Measurements from ENCODE around the gene FSD1.

The FSD1 gene

DNA sequence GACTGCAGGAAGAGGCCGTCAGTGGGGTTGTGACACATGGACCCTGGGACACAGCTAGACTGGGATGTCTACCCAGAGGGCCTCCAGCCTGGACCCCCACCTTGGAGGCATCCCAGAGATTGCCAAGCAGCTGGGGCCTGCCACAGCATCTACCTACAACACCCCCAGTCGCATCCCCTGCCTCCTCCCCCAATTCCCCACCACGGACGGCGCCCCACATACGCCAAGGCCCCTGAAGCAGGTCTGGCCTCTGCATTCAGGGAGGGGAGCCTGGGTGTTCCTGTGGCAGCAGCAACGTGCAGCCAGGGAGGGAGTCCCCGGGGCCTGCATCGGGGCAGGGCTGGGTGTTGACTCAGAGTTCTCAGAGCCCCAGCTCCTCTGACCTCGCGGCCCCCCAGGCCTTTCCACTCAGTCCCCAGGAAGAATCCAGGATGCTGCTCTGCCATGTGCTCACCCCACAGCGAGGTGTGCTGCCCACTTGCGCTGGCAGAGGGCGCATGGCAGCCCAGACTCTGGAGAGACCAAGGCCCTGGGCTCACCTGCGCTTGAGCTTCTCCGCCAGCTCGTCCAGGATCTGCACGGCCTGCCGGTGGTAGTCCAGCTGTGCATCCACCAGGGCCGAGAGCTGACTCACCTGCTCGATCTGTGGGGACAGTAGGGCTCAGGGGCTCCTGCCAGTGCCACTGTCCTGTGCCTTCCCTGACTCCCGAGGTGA, 58.6 kb downstream of the FSD1 start:
- DNase-seq (ENCODE audit: low read depth, low spot score), result no peak

DNA sequence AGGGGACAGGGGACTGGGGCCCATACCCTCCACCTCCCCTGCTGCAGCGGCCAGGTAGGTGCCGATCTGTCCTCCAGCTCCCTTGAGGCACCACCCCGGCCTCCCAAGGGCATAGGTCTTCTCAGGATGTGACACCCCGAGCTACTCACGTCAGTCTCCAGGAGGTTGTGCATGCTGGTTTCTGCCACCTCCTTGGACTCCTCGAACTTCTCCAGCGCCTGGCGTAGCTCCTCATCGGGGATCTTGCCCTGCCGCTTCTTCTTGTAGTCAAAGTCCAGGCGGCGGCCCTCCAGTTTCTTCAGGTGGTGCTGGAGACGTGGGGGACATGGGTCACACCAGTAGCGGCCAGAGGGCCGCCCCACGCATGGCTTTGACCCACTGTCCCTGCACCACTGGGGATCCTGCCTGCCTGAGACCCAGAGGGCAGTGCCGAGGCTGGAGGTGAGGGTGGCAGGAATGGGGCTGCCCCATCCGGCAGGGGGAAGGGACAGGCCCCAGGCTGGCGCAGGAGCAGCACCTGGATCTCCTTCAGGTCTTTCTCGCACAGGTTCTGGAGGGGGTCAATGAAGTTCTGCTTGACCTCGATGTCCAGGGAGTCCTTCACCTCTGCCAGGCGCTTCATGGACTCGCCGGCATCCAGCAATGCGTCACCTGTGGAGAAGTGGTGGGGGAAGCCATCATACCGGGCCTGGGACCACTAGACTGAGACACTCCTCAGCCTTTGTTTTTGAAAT, 59.3 kb downstream of the FSD1 start:
- no peak for DNase-seq (ENCODE audit: low read depth, low spot score)

DNA sequence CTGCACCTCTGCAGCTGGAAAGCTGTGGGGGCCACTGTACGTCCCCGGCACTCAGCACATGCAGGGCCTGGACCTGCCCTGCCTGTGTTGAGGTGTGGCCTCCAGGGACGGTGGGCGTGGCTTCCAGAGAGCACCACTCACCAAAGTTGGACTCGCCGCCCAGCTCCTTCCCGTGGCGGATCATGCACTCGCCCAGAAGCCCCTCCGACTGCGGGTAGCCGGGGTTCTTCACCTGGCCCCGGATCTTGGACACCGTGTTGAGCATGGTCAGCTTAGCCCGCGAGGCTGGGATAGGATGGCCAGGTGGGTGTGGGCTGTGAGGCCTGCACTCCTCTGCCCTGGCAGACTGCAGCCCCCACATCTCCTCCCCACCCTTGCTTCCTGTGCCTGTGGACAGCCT, 60.9 kb downstream of the FSD1 start:
- no peak for DNase-seq (ENCODE audit: low read depth, low spot score)

DNA sequence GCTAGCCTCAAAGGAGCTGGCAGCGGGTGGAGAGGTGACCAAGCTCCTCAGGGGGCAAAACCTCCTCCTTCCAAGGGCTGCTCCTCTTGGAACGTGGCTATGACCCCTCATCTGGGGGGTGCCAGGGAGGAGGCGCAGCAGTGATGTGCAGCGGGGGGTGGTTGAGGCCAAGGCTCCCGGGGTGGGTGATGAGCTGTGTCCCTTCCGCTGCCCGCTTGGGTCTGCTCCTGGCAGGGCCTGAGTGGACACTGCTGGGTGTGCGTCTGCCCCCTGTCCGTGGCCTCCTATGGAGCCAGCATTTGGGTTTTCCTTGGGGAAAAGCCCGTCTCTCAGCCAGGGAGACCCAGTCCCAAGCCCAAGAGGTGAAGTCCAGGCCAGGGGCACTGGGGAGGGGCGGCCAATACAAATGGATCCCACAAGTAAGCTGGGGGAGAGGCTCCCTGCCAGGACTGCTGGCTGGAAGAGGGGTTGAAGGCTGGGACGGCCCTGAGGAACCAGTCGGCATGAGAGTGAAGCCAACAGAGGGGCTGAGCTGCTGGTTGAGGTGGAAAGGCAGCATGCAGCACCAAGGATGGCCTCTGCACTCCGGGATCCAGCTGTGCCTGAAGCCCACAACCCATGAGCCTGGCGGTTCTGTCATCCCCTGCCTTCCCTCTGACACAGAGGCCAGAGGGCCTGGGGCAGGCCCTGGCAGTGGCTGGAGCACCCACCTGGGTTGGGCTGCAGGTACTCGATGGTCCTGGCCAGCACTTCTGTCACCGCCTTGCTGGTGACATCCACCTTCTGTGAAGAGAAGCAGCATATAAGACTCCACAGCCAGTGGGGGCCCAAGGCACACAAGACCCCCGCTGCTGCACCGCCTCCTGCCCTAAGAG, 61.6 kb downstream of the FSD1 start:
- DNase-seq (ENCODE audit: low read depth, low spot score), result no peak

DNA sequence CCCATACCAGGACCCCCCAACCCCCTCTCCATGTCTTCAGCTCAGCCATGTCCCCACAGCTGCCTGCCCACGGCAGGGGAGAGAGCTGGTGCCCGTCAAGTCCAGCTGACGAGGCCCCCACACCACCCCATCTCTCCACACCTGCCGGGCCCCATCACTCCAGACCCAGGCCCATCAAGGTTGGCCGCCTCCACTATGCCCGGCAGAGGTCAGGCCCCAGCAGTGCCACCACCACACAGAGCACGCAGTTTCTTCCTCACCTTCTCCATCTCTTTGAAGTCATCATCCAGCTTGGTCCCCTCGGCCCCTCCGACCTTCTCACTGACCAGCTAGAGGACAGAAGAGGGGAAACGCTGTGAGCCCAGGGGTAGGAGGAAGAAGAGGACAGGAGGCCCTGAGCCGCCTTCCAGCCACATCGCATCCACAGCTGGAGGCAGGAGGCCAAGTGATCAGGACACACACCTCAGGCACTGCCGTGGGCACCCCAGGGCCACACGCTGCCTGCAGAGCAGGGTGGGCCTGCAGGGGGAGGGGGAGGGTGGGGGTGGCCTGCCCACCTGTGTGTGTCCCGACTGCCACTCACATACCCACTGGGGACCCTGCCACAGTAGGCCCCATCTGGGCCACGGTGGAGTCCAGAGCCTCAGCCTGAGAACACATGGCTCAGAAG, 62.4 kb downstream of the FSD1 start:
- no peak for DNase-seq (ENCODE audit: low read depth, low spot score)

DNA sequence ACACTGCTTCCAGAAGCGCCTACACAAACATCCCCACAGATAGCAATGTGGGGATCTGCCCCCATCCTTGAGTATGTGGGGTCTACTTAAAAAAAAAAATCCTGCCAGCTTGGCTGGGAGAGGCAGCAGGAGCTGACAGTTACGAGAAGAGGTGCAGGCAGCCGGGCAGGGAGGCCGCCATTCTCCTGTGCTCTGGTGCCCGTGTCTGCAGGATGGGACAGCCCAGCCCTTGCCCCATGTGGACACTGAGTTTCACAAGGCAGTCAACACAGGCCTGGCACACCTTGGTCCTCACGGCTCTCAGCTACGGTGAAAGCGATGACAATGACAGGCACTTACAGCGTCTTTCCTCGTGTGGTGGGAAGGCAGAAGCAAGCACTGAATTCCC, 62.9 kb downstream of the FSD1 start:
- no peak for DNase-seq (ENCODE audit: low read depth, low spot score)

DNA sequence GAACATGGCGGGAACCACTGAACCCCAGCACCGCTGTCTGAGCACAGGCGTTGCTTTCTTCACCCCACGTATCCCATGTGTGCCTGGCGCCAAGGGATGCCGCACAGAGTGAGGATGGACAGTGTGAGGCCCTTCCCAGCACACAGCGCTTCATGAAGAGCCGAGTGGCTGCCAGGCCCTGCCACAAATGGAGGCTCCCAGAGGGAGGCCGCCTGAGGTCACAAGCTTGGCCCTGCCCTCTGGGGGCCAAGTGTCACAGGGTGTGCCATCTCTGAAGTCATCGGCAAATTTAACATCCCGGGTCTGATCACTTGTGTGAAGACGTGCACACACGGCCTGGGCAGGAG, 63.4 kb downstream of the FSD1 start:
- DNase-seq (ENCODE audit: low read depth, low spot score), result no peak

DNA sequence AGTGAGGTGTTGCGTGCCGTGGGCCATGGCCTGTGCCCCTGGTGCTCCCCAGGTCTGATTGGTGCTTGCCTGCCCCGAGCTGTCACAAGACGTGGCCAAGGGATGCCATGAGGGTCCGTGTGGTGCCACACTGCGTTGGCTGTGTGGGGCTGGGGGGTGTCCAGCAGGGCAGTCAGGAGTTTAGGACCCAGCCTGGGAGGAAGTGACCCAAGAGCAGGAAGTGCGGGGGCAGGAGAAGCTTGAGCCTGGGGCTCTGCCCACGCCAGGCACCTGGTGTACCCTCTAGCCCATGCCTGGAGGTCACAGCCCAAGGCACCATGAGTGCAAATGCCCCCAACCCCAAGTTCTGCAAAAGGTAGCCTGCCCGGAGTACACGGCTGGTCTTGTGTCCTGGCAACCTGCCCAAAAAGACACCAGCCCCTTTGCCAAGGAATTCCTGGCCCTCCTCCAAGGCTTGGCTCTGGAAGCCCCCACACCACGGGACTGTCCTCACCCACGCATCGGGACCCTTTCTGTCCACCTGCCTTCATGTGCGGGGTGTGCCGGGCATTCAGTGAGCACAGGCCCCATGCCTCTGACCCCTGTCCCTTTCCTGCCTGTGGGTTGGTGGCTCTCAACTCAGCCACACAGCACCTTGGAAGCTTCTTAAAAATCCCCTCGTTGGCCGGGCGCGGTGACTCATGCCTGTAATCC, 63.9 kb downstream of the FSD1 start:
- DNase-seq (ENCODE audit: low read depth, low spot score), result no peak

DNA sequence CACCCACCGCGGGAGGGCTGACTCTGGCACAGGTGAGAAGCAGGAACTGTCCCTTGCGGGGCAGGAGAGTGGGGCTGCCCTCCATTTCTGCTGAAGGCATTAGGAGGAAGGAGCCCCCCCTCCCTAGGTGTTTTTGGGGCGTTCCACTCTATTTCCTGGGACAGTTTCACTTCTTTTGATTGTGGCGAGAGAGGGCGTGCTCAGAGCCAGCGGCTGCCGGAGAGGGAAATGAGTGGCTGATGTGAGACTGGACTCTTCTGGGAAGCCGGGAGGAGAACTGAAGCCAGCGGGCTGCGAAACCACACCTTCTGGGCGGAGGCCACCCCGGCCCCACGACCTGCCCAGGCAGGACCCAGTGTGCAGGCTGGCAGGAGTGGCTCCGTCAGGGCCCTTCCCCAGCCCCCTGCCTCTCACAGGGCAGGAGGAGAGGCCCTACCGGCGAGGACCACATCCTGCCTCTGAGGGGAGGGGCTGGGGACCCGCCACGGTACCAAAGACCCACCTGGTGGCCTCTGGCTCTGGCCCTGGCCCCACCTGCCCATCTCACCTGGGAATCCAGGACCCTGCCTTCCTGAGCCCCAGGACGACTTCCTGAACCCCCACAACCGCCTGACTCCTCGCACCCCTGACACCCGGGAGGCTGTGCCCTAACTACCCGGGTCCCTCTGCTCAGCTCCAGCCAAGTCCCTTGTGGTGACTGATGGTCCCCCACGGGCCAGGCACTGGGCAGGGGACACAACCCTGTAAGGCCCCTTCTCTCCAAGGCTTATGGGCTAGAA, 64.9 kb downstream of the FSD1 start:
- DNase-seq (ENCODE audit: low read depth, low spot score), result peak; percentile 40

DNA sequence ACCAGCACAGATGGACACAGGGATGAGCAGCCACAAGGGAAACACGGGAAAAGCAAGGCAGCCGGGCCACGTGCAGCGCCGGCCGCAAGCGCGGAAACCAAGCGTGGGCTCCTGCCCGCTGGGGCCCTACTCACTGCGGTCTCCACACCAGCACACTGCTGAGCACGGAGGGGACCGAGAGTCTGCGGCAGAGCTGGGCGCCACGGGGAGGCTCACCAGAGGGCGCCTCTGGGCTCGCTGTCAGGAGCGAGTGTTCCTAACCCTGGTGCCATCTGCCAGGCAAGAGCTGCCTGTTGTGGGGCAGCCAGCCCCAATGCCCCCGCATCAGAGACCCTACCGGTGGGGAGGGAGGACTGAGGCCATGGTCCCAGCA, 65.5 kb downstream of the FSD1 start:
- DNase-seq (ENCODE audit: low read depth, low spot score), result peak; percentile 53

DNA sequence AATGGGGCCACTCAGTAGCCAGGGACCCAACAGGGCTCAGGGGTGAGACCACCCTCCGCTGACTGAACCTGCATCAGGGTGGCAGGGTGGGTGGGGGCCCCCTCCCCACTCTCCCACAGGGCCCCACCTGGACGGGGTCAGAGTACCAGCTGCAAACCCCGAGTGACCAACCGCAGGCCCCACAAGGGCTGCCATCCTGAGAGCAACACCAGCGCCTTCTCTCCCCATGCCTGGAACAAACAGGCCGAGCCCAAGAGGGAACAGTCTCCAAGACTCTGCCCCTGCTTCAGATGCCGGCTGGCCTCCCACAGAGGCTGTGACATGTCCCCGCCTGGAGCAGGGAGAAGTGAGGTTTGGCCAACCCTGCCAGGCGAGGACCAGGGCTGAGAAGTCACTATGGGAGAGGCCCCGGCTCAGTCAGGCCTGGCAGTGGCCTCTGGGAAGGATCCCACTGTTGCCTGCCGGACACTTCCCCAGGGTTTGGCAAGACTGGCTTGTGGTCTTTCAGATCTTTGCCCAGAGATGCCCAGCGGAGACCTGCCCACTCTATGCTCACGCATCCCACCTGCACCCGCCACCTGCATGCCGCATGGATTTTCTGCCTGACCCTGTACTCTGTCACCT, 66.1 kb downstream of the FSD1 start:
- DNase-seq (ENCODE audit: low read depth, low spot score), result no peak

DNA sequence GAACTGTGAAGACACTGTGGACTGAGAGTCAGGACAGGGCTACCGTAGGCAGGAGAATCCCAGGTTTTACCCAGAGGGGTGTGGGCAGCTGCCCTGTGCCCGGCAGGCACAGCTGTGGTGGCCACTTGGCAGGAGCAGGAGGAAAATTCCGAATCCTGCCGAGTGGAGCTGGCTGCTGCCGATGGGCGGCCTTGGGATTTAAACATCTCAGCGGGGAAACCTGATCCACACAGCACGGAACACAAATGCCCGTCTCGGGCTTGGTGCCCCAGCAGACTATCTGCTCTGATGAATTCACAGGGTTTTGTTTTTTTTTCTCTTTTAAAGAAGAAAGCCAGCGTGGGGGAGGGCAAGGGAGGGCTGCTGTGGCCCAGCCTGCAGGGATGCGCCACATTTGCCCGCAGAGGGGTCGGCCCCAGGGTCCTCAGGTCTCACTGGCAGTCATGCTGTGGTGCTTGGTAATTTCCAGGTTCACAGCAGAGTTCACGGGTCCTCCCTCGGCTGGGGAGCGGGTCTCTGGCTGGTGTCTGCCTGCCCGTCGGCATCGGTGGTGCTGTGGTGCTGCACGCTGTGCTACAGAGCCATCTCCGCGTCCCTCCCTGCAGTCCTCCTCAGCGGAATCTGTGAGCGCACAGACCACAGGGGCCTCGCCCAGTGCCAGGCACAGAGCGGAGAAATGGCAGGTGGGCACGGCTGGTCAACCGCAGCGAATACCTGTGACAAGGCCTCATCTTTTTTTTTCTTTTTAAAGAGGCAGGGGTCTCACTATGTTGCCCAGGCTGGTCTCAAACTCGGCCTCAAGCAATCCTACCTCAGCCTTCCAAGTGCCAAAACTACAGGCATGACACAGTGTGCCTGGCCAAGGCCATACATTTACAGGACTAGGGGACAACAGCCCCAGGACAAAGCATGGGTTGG, 67.1 kb downstream of the FSD1 start:
- DNase-seq (ENCODE audit: low read depth, low spot score), result no peak

DNA sequence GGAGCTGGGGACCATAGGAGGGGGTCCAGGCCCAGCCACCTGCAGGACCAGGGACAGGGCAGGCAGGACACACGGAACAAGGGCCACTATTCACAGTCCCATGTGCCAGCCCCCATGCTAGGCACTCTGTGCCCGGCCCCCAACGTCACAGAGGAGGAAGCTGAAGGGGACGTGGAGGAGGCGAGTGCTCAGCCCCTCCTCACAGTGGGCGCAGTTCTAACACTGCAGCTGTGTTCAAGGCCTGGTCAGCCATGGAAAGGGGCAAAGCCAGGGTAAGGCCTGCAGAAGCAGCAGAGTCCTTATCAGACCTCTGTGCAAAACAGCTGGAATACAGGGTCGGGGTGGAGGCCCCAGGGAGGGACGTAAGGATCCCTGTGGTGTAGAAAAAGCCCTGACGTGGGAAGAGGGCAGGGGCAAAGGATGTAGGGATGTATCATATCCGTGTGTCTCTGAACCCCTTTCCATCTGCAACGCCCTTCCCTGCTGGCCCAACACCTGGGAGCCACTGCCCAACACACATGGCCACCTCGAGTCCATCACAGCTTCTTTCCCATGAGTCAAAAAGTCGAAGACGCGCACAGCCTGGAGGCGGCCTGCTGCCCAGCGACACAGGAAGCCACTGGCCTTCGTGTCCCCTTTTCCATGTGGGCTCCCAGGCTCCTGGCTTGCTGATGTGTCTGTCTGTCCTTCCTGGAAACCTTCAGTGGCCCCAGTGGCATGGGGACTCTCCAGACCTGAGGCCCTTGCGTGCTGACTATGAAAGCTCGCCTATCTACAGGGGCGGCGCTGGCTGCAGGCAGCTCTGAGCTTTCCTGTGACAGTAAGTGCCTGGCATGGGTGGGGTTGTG, 68.0 kb downstream of the FSD1 start:
- DNase-seq (ENCODE audit: low read depth, low spot score), result no peak

DNA sequence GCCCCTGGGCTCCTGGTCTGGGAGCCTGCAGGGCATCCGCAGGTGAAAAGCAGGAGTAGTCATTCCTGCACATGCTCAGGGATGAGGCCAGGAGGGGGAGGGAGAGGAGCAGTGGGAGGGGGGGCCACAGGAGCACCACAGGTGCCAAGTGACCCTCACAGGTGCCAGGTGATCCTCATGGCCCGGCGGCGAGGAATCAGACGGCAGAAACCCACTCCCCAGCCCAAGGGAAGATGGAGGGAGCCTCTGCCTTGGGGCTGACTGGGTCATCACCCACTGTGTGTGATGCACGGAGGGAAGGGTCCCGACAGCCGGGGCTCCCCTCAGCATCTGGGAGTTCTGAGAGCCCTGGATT, 68.6 kb downstream of the FSD1 start:
- DNase-seq (ENCODE audit: low read depth, low spot score), result no peak
